ENCODE measurements around the gene SPOCK2.

DNA sequence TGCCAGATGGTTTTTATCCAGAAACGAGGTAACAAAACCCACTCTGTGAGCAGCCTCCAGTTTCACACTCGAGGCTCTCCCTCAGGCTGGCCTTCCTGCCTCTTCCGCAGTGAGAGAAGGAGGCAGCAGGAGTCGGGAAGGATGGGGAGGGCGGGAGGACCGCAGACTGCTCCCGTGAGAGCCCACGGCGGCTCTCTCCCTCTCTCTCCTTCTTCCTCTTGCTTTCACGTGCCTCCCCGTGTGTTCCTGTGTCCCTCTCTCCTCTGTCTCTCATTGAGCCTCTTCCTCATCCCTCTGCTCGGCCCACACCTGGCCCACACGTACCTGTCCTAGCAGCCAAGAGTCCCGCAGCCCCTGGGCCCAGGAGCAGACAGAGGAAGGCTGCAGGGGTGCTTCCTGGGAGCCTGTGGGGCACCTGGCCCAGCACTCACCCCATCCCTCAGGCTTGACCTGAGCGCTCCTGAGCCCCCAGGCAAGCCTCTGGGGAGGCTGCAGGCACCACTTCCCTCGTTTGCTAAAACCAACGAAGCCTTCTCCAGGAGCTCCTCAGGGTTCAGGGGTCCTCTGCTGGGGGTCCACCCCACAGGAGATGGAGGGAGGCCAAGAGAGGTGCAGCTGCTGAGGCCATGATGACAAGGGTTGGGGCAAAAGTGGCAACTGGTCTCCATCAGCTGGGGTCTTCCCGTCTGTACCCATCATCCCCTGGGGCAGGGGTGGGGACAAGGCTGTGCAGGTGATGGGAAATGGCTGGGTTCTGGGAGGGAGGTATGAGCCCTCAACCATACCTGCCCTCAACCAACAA lies 13.6 kb downstream of the SPOCK2 start:
- TF ChIP-seq, protein P1, sequence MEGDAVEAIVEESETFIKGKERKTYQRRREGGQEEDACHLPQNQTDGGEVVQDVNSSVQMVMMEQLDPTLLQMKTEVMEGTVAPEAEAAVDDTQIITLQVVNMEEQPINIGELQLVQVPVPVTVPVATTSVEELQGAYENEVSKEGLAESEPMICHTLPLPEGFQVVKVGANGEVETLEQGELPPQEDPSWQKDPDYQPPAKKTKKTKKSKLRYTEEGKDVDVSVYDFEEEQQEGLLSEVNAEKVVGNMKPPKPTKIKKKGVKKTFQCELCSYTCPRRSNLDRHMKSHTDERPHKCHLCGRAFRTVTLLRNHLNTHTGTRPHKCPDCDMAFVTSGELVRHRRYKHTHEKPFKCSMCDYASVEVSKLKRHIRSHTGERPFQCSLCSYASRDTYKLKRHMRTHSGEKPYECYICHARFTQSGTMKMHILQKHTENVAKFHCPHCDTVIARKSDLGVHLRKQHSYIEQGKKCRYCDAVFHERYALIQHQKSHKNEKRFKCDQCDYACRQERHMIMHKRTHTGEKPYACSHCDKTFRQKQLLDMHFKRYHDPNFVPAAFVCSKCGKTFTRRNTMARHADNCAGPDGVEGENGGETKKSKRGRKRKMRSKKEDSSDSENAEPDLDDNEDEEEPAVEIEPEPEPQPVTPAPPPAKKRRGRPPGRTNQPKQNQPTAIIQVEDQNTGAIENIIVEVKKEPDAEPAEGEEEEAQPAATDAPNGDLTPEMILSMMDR (IDR thresholded peaks at IDR 0.05) = no peak
- TF ChIP-seq SIN3A (IDR thresholded peaks at IDR 0.05; ENCODE audit: borderline replicate concordance, insufficient read depth, low read depth, low read length) = no peak
